HG03066 (cell line): Measurements from ENCODE around the gene TIMM10B.

Experiments used
- ATAC-seq: cut with Tn5 transposase; IDR thresholded peaks from one replicate; pipeline ENCODE4 v1.9.1; 2021; ENCODE audit warnings: low read depth; ENCODE audit not compliant: unreplicated experiment

Gene TIMM10B

GRCh38 chr11:6469599-6469998, 11.7 kb upstream of the TIMM10B start:
- ATAC-seq: no peak

GRCh38 chr11:6472934-6473333, 8.4 kb upstream of the TIMM10B start:
- no peak for ATAC-seq

GRCh38 chr11:6473451-6474412, 7.6 kb upstream of the TIMM10B start, which contains the start of gene TRIM3:
TSS of gene TRIM3 (minus strand) at chr11:6473941. CDS start at chr11:6465695, 8,246 bp downstream.
- ATAC-seq: peak; percentile 59

GRCh38 chr11:6474413-6474792, 6.9 kb upstream of the TIMM10B start:
- no peak for ATAC-seq

- ATAC-seq: no peak
Observed at GRCh38 chr11:6474806-6475500, 6.3 kb upstream of the TIMM10B start.

GRCh38 chr11:6475936-6476335, 5.4 kb upstream of the TIMM10B start:
- no peak for ATAC-seq

- no peak for ATAC-seq
Observed at GRCh38 chr11:6476571-6476970, 4.7 kb upstream of the TIMM10B start.

- no peak for ATAC-seq
Observed at GRCh38 chr11:6480299-6480914, 894 bp upstream of the TIMM10B start.

GRCh38 chr11:6481924-6482275, 599 bp downstream of the TIMM10B start:
- ATAC-seq: peak; percentile 3

- ATAC-seq: no peak
Observed at GRCh38 chr11:6482441-6482840, 1.1 kb downstream of the TIMM10B start.

GRCh38 chr11:6483015-6483414, 1.7 kb downstream of the TIMM10B start:
- no peak for ATAC-seq

GRCh38 chr11:6485661-6486060, 4.4 kb downstream of the TIMM10B start:
- ATAC-seq: no peak

GRCh38 chr11:6486256-6486655, 5.0 kb downstream of the TIMM10B start:
- ATAC-seq: no peak

GRCh38 chr11:6486938-6487337, 5.6 kb downstream of the TIMM10B start:
- no peak for ATAC-seq

- no peak for ATAC-seq
Observed at GRCh38 chr11:6488342-6488741, 7.0 kb downstream of the TIMM10B start.

GRCh38 chr11:6488821-6489220, 7.5 kb downstream of the TIMM10B start:
- no peak for ATAC-seq

GRCh38 chr11:6489306-6489705, 8.0 kb downstream of the TIMM10B start:
- ATAC-seq: no peak

GRCh38 chr11:6497069-6497839, 16.0 kb downstream of the TIMM10B start, which contains the start of gene DNHD1:
TSS of gene DNHD1 (plus strand) at chr11:6497280. CDS start at chr11:6498216, 936 bp downstream.
- ATAC-seq: no peak

- no peak for ATAC-seq
Observed at GRCh38 chr11:6498121-6498520, 16.8 kb downstream of the TIMM10B start.

- ATAC-seq: no peak
Observed at GRCh38 chr11:6498544-6498943, 17.2 kb downstream of the TIMM10B start.
